Neural progenitor cell (in vitro differentiated cells): ENCODE data around the gene TMEM204. TPM values are rescaled to one million over a fixed set of nuclear protein-coding genes. Genes with fewer than 3 reads are reported as not detected.

Experiments used
- DNase-seq: peaks from one replicate; pipeline ENCODE4 v3.0.0-alpha.2; 2016; ENCODE audit warnings: low spot score
- H2AFZ ChIP-seq: fragments of 200-600 bp; sonication (generic); replicated peaks from 2 replicates; pipeline ENCODE4 v1.6.1; 2016; ENCODE audit warnings: antibody characterized with exemption
- H3F3A ChIP-seq: fragments of 200-600 bp; sonication (generic); 2 replicates; pipeline ENCODE4 v1.6.1; 2016; ENCODE audit warnings: antibody characterized with exemption, low read depth
- H3K27ac ChIP-seq: fragments of 200-600 bp; sonication (generic); 2 replicates; pipeline ENCODE4 v1.5.1; 2016; ENCODE audit warnings: mild to moderate bottlenecking
- H3K27me3 ChIP-seq: fragments of 200-600 bp; sonication (generic); 2 replicates; pipeline ENCODE4 v1.6.1; 2016; ENCODE audit warnings: mild to moderate bottlenecking, moderate library complexity
- H3K36me3 ChIP-seq: fragments of 200-600 bp; sonication (generic); 2 replicates; pipeline ENCODE4 v1.5.1; 2016
- H3K4me1 ChIP-seq: fragments of 200-600 bp; sonication (generic); 2 replicates; pipeline ENCODE4 v1.6.1; 2016; ENCODE audit warnings: mixed run types
- H3K4me2 ChIP-seq: fragments of 200-600 bp; sonication (generic); 2 replicates; pipeline ENCODE4 v1.6.1; 2016
- H3K4me3 ChIP-seq: fragments of 200-600 bp; sonication (generic); 2 replicates; pipeline ENCODE4 v1.5.1; 2016
- H3K79me2 ChIP-seq: fragments of 200-600 bp; sonication (generic); 2 replicates; pipeline ENCODE4 v1.6.1; 2016; ENCODE audit warnings: low read depth
- H3K9ac ChIP-seq: fragments of 200-600 bp; sonication (generic); 2 replicates; pipeline ENCODE4 v1.6.1; 2016
- H3K9me3 ChIP-seq: fragments of 200-600 bp; sonication (generic); 2 replicates; pipeline ENCODE4 v1.5.1; 2016; ENCODE audit warnings: low read depth
- H4K20me1 ChIP-seq: fragments of 200-600 bp; sonication (generic); 2 replicates; pipeline ENCODE4 v1.6.1; 2016; ENCODE audit warnings: low read depth
- H3K27ac Mint-ChIP-seq: 3 replicates; pipeline ENCODE4 v1.8.0; 2021; ENCODE audit warnings: mixed read lengths
- H3K27me3 Mint-ChIP-seq: 2 replicates; pipeline ENCODE4 v1.8.0; 2022; ENCODE audit warnings: low read depth, mild to moderate bottlenecking, inconsistent platforms, moderate library complexity, mixed read lengths; ENCODE audit not compliant: insufficient read depth
- H3K36me3 Mint-ChIP-seq: 3 replicates; pipeline ENCODE4 v1.8.0; 2021; ENCODE audit warnings: mixed read lengths
- H3K4me1 Mint-ChIP-seq: 3 replicates; pipeline ENCODE4 v1.8.0; 2021; ENCODE audit warnings: mixed read lengths
- H3K4me3 Mint-ChIP-seq: 3 replicates; pipeline ENCODE4 v1.8.0; 2021; ENCODE audit warnings: mild to moderate bottlenecking, moderate library complexity, mixed read lengths
- H3K9me3 Mint-ChIP-seq: 3 replicates; pipeline ENCODE4 v1.8.0; 2020; ENCODE audit warnings: mixed read lengths
- EZH2 ChIP-seq: fragments of 200-600 bp; sonication (generic); IDR thresholded peaks from 2 replicates; pipeline ENCODE4 v1.6.1; 2017; ENCODE audit warnings: antibody characterized with exemption, mild to moderate bottlenecking, moderate library complexity
- EZH2phosphoT487 ChIP-seq: fragments of 200-600 bp; sonication (generic); IDR thresholded peaks from 2 replicates; pipeline ENCODE4 v1.6.1; 2017; ENCODE audit warnings: antibody characterized with exemption
- total RNA-seq: library from RNA; depleted of rRNA; stranded (reverse); fragments of >200 nt; gene quantifications from 2 replicates; pipeline ENCODE4 v1.2.3, GENCODE V29; 2015; ENCODE audit warnings: low replicate concordance
- TF ChIP-seq, protein P1 (sequence below): fragments of 200-600 bp; sonication (generic); IDR thresholded peaks from 2 replicates; pipeline ENCODE4 v1.5.1; 2017; ENCODE audit warnings: antibody characterized with exemption, mild to moderate bottlenecking

TMEM204 gene
- total RNA-seq, 1 donor from 2014 or later = not detected

DNA sequence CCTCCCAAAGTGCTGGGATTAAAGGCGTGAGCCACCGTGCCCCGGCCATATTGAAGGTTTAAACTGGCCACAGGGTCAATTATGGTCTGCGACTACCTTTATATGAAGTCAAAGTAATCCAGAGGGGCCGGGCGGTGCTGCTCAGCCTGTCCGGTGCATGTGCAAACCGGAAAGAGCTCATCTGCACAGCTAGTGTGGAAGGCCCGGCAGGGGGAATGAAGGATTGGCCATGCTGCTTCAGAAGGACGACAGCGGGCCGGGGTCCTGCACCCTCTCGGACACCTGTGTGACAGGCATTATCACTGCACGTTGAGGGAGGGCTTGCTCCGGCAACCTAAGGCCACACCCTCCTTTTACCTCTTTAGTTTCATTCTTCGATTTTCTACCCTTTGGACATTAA is 23.6 kb downstream of the TMEM204 start:
- Histone ChIP-seq H3K9me3 (no peaks in the 10 kb centered on the region), H3K79me2 (no peaks in the 10 kb centered on the region), H3F3A (no peaks in the 10 kb centered on the region), H2AFZ (no peak overlapping the region), H3K9ac (no peak overlapping the region), H3K4me2 (no peak overlapping the region), H3K4me1 (no peaks in the 10 kb centered on the region), H3K36me3 (no peaks in the 10 kb centered on the region), H3K4me3 (no peak overlapping the region), H3K27ac (no peak overlapping the region), H3K27me3 (no peaks in the 10 kb centered on the region), H4K20me1 (no peaks in the 10 kb centered on the region)
- DNase-seq = no peak
- TF ChIP-seq, protein P1, sequence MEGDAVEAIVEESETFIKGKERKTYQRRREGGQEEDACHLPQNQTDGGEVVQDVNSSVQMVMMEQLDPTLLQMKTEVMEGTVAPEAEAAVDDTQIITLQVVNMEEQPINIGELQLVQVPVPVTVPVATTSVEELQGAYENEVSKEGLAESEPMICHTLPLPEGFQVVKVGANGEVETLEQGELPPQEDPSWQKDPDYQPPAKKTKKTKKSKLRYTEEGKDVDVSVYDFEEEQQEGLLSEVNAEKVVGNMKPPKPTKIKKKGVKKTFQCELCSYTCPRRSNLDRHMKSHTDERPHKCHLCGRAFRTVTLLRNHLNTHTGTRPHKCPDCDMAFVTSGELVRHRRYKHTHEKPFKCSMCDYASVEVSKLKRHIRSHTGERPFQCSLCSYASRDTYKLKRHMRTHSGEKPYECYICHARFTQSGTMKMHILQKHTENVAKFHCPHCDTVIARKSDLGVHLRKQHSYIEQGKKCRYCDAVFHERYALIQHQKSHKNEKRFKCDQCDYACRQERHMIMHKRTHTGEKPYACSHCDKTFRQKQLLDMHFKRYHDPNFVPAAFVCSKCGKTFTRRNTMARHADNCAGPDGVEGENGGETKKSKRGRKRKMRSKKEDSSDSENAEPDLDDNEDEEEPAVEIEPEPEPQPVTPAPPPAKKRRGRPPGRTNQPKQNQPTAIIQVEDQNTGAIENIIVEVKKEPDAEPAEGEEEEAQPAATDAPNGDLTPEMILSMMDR = no peak
- TF ChIP-seq EZH2phosphoT487 (no peak), EZH2 (no peak)
- no peak overlapping the region for H3K4me3 Mint-ChIP-seq
- H3K9me3 Mint-ChIP-seq = no peaks in the 10 kb centered on the region
- no peak overlapping the region for H3K27ac Mint-ChIP-seq
- H3K4me1 Mint-ChIP-seq = no peaks in the 10 kb centered on the region
- peaks cover 27% of the 10 kb centered on the region for H3K36me3 Mint-ChIP-seq
- peaks cover 7% of the 10 kb centered on the region for H3K27me3 Mint-ChIP-seq

DNA sequence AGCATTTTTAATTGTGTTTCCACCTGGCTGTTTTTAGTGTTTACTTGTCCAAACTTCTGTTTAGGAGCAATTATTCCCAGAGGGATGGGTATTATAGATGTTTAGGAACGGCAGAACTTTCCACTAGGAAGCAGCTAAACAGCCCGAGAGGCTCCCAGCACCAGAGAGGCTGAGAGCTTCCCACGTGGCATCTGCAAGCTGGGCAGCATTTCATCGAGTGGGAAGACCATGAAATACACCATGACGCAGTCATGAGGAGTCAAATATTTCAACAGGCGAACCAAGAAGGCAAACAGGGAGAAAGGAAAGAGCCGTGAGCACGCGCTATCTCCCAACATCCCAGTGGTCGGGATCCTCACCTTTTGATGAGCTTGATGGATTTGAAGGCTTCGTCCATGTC is 24.1 kb downstream of the TMEM204 start:
- Mint-ChIP-seq H3K4me3 (no peak overlapping the region), H3K4me1 (no peaks in the 10 kb centered on the region), H3K36me3 (peaks cover 24% of the 10 kb centered on the region), H3K9me3 (no peaks in the 10 kb centered on the region), H3K27me3 (peaks cover 7% of the 10 kb centered on the region), H3K27ac (peak overlapping the region; percentile 58)
- Histone ChIP-seq H3K36me3 (no peaks in the 10 kb centered on the region), H3K27me3 (no peaks in the 10 kb centered on the region), H3K4me3 (no peak overlapping the region), H3K79me2 (no peaks in the 10 kb centered on the region), H3F3A (no peaks in the 10 kb centered on the region), H3K9ac (no peak overlapping the region), H2AFZ (no peak overlapping the region), H4K20me1 (no peaks in the 10 kb centered on the region), H3K27ac (no peak overlapping the region), H3K4me2 (no peak overlapping the region), H3K4me1 (no peaks in the 10 kb centered on the region), H3K9me3 (no peaks in the 10 kb centered on the region)
- TF ChIP-seq EZH2 (no peak), EZH2phosphoT487 (no peak)
- TF ChIP-seq, protein P1 = no peak
- no peak for DNase-seq

DNA sequence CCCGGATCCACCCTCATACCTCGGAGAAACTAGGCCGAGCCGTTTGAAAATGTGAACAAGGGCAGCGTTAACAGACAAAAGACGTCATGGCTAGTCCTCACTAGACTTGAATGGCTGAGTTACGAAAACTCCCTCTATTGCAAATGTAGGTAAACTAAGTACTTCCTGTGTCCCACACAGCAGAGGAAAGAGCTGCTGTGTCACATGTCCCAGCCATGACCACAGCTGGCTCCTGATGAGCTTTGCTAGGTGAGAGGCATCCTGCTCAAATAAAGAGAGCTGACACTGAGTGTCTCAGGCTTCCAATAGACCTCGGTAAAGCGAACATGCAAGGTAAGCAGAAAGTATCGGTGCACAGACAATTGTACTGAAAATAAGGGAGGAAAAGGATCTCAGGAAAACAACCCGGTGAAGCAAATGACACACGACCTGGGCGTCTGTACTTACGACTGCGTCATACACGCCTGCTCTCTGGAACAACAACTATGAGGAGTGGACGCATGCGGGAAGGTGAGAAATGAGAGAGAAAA is 26.0 kb downstream of the TMEM204 start:
- H3K4me1 ChIP-seq = no peaks in the 10 kb centered on the region
- H3K36me3 Mint-ChIP-seq = peaks cover 25% of the 10 kb centered on the region
- no peak overlapping the region for H3K27ac ChIP-seq
- H3F3A ChIP-seq = no peaks in the 10 kb centered on the region
- no peaks in the 10 kb centered on the region for H3K9me3 Mint-ChIP-seq
- no peak overlapping the region for H3K4me3 ChIP-seq
- no peaks in the 10 kb centered on the region for H4K20me1 ChIP-seq
- H2AFZ ChIP-seq = no peak overlapping the region
- H3K9ac ChIP-seq = no peak overlapping the region
- no peaks in the 10 kb centered on the region for H3K4me1 Mint-ChIP-seq
- H3K27ac Mint-ChIP-seq = no peak overlapping the region
- H3K27me3 ChIP-seq = no peaks in the 10 kb centered on the region
- H3K36me3 ChIP-seq = no peaks in the 10 kb centered on the region
- H3K9me3 ChIP-seq = no peaks in the 10 kb centered on the region
- TF ChIP-seq EZH2 = no peak
- TF ChIP-seq, protein P1 = no peak
- TF ChIP-seq EZH2phosphoT487 = no peak
- no peak for DNase-seq
- no peak overlapping the region for H3K4me3 Mint-ChIP-seq
- H3K27me3 Mint-ChIP-seq = peaks cover 6% of the 10 kb centered on the region
- no peaks in the 10 kb centered on the region for H3K79me2 ChIP-seq
- no peak overlapping the region for H3K4me2 ChIP-seq
